ENCODE results near the gene GLRX5. TPM values are rescaled to one million over a fixed set of nuclear protein-coding genes. Genes with fewer than 3 reads are reported as not detected.

GLRX5 gene
- total RNA-seq, 1 donor from 2014 or later = 85.0 TPM

GRCh38 chr14:95535226-95536021 is 574 bp downstream of the GLRX5 start:
- DNase-seq = no peak
- Histone ChIP-seq H3K4me1 (peaks cover 92% of the 10 kb centered on the region), H3K27me3 (ENCODE audit: low read depth) (no peaks in the 10 kb centered on the region), H3K9me3 (replicated peaks) (no peaks in the 10 kb centered on the region), H3K36me3 (no peaks in the 10 kb centered on the region), H3K27ac (replicated peaks) (peak overlapping the region; percentile 87), H3K4me3 (peak overlapping the region; percentile 95)
- intact Hi-C loops (cut with micrococcal nuclease) = no loop called here
- TF ChIP-seq CTCF (IDR thresholded peaks at IDR 0.05; ENCODE audit: borderline replicate concordance) = no peak

- Histone ChIP-seq H3K9me3 (replicated peaks) (no peaks in the 10 kb centered on the region), H3K27ac (replicated peaks) (peak overlapping the region; percentile 87), H3K27me3 (ENCODE audit: low read depth) (no peaks in the 10 kb centered on the region), H3K36me3 (no peaks in the 10 kb centered on the region), H3K4me3 (peak overlapping the region; percentile 95), H3K4me1 (peaks cover 90% of the 10 kb centered on the region)
- no peak for TF ChIP-seq CTCF (IDR thresholded peaks at IDR 0.05; ENCODE audit: borderline replicate concordance)
- DNase-seq = no peak
- intact Hi-C loops (cut with micrococcal nuclease) = no loop called here
Observed at GRCh38 chr14:95536036-95536593, 1.3 kb downstream of the GLRX5 start.

GRCh38 chr14:95536671-95537070 is 1.8 kb downstream of the GLRX5 start:
- Histone ChIP-seq H3K27me3 (ENCODE audit: low read depth) (no peaks in the 10 kb centered on the region), H3K9me3 (replicated peaks) (no peaks in the 10 kb centered on the region), H3K4me1 (peaks cover 90% of the 10 kb centered on the region), H3K27ac (replicated peaks) (peak overlapping the region; percentile 87), H3K4me3 (peak overlapping the region; percentile 95), H3K36me3 (no peaks in the 10 kb centered on the region)
- intact Hi-C loops (cut with micrococcal nuclease) = no loop called here
- no peak for TF ChIP-seq CTCF (IDR thresholded peaks at IDR 0.05; ENCODE audit: borderline replicate concordance)
- DNase-seq = no peak

- H3K36me3 ChIP-seq = no peaks in the 10 kb centered on the region
- intact Hi-C loops (cut with micrococcal nuclease) = no loop called here
- H3K4me3 ChIP-seq = peak overlapping the region; percentile 95
- TF ChIP-seq CTCF (IDR thresholded peaks at IDR 0.05; ENCODE audit: borderline replicate concordance) = no peak
- H3K27ac ChIP-seq (replicated peaks) = peak overlapping the region; percentile 87
- H3K9me3 ChIP-seq (replicated peaks) = no peaks in the 10 kb centered on the region
- H3K27me3 ChIP-seq (ENCODE audit: low read depth) = no peaks in the 10 kb centered on the region
- H3K4me1 ChIP-seq = peaks cover 90% of the 10 kb centered on the region
- no peak for DNase-seq
Observed at GRCh38 chr14:95537298-95538089, 2.6 kb downstream of the GLRX5 start.

GRCh38 chr14:95538801-95539509 is 4.1 kb downstream of the GLRX5 start:
- Histone ChIP-seq H3K9me3 (replicated peaks) (no peaks in the 10 kb centered on the region), H3K4me1 (peaks cover 84% of the 10 kb centered on the region), H3K36me3 (peaks cover 4% of the 10 kb centered on the region), H3K4me3 (no peak overlapping the region), H3K27ac (replicated peaks) (peak overlapping the region; percentile 87), H3K27me3 (ENCODE audit: low read depth) (no peaks in the 10 kb centered on the region)
- DNase-seq = no peak
- TF ChIP-seq CTCF (IDR thresholded peaks at IDR 0.05; ENCODE audit: borderline replicate concordance) = no peak
- intact Hi-C loops (cut with micrococcal nuclease) = no loop called here

All from left ventricle myocardium inferior (tissue), 1 donor.